ENCODE measurements around the gene ANKRD16. TPM values are rescaled to one million over a fixed set of nuclear protein-coding genes. Genes with fewer than 3 reads are reported as not detected.
"Not testable (repeated sequence)": the region's sequence is repeated elsewhere in the genome, so short reads cannot be mapped to it uniquely, and the experiment has no call there.

Gene ANKRD16
- total RNA-seq, 2 donors from 2014 or later, result 4.6 to 6.8 TPM

- H3K27ac Mint-ChIP-seq, result no peak overlapping the region
- peaks cover 5% of the 10 kb centered on the region for H3K4me1 Mint-ChIP-seq
- no peak overlapping the region for H3K4me3 Mint-ChIP-seq
- H3K36me3 Mint-ChIP-seq (ENCODE audit: low read depth), result peaks cover 52% of the 10 kb centered on the region
- no peaks in the 10 kb centered on the region for H3K27me3 Mint-ChIP-seq
- no peak for ATAC-seq (replicated peaks)
- H3K9me3 Mint-ChIP-seq, result no peaks in the 10 kb centered on the region
These were observed 13.4 kb downstream of the ANKRD16 start for GRCh38 chr10:5876181-5876768.

GRCh38 chr10:5873515-5873995, 16.1 kb downstream of the ANKRD16 start:
- no peaks in the 10 kb centered on the region for H3K9me3 Mint-ChIP-seq
- peaks cover 27% of the 10 kb centered on the region for H3K36me3 Mint-ChIP-seq (ENCODE audit: low read depth)
- peak; percentile 79 for ATAC-seq (replicated peaks)
- no peaks in the 10 kb centered on the region for H3K27me3 Mint-ChIP-seq
- H3K27ac Mint-ChIP-seq, result peak overlapping the region; percentile 23
- H3K4me1 Mint-ChIP-seq, result peaks cover 5% of the 10 kb centered on the region
- H3K4me3 Mint-ChIP-seq, result no peak overlapping the region

DNA sequence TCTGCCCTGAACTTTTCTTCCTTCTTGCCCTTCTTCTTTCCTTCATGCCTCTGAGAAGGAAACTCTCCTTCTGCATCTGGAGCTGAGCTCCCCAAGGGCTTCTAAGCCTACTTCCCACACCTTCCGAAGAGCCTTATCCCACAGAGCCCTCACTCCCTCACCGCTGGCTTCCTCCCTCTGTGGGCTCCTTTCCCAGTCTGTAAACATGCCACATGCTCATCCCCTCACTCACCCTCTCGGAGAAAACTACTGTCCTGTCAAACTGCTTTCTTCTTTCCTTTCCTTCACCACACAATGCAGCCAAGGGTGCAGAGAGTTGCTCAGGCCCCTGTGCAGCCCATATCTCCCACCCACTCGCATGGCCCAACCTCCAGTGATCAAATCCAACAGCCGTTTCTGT, 18.1 kb downstream of the ANKRD16 start:
- peaks cover 5% of the 10 kb centered on the region for H3K4me1 Mint-ChIP-seq
- H3K27ac Mint-ChIP-seq, result no peak overlapping the region
- ATAC-seq (replicated peaks), result no peak
- no peak overlapping the region for H3K4me3 Mint-ChIP-seq
- no peaks in the 10 kb centered on the region for H3K9me3 Mint-ChIP-seq
- peaks cover 7% of the 10 kb centered on the region for H3K36me3 Mint-ChIP-seq (ENCODE audit: low read depth)
- no peaks in the 10 kb centered on the region for H3K27me3 Mint-ChIP-seq

DNA sequence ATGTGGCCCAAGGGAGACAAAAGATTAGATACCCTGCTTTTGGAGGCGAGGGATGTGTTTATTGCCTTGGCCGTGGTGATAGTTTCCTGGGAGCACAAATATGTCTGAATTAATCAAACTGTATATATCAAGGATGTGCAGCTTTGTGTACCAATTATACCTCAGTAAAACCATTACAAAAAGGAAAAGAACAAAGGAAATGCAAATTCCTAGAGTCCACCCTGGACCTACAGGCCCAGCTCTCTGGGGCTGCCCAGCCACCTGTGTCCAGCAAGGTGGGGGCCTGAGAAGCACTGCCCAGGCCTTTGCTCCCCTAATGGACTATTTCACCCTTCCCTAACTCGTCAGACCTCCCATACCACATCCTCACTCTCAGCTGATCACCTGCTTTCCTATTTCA, 20.5 kb downstream of the ANKRD16 start:
- H3K4me3 Mint-ChIP-seq, result no peak overlapping the region
- H3K27me3 Mint-ChIP-seq, result no peaks in the 10 kb centered on the region
- H3K4me1 Mint-ChIP-seq, result peaks cover 5% of the 10 kb centered on the region
- no peaks in the 10 kb centered on the region for H3K9me3 Mint-ChIP-seq
- no peak for ATAC-seq (replicated peaks)
- H3K27ac Mint-ChIP-seq, result no peak overlapping the region
- no peaks in the 10 kb centered on the region for H3K36me3 Mint-ChIP-seq (ENCODE audit: low read depth)

DNA sequence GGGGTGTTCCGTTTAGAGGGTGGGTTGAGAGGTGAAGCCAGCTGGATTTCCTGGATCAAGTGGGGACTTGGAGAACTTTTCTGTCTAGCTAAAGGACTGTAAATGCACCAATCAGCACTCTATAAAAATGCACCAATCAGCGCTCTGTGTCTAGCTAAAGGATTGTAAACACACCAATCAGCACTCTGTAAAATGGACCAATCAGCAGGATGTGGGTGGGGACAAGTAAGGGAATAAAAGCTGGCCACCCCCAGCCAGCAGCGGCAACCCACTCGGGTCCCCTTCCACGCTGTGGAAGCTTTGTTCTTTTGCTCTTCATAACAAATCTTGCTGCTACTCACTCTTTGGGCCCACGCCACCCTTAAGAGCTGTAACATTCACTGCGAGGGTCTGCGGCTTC, 21.3 kb downstream of the ANKRD16 start:
- H3K36me3 Mint-ChIP-seq (ENCODE audit: low read depth); H3K9me3 Mint-ChIP-seq; H3K27ac Mint-ChIP-seq; ATAC-seq (replicated peaks); H3K4me1 Mint-ChIP-seq; H3K4me3 Mint-ChIP-seq; H3K27me3 Mint-ChIP-seq: not testable (repeated sequence)

DNA sequence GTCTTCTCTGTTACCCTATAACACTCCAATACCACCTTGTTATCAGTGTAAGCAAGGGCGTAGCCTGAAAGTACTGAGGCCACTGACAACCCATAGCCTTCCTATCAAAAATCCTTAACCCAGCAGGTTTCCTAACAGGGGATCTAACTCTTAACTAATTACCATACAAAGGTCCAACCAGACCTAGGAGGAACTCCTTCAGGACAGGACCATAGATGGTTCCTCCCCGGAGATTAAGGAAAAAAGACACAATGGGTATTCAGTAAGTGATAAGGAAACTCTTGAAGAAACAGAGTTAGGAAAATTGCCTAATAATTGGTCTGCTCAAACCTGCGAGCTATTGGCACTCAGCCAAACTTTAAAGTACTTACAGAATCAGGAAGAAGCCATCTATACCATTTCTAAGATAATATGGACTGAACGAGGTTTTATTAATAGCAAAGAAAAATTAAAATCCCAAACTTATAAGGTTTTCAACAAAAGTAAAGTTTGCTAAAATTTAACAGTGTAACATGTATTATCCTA, 22.5 kb downstream of the ANKRD16 start:
- not testable (repeated sequence) for H3K4me3 Mint-ChIP-seq; H3K36me3 Mint-ChIP-seq (ENCODE audit: low read depth); H3K27me3 Mint-ChIP-seq; H3K9me3 Mint-ChIP-seq; ATAC-seq (replicated peaks); H3K4me1 Mint-ChIP-seq; H3K27ac Mint-ChIP-seq

GRCh38 chr10:5866451-5867081, 23.1 kb downstream of the ANKRD16 start:
- H3K27ac Mint-ChIP-seq; H3K9me3 Mint-ChIP-seq; H3K36me3 Mint-ChIP-seq (ENCODE audit: low read depth); H3K4me3 Mint-ChIP-seq; ATAC-seq (replicated peaks); H3K27me3 Mint-ChIP-seq; H3K4me1 Mint-ChIP-seq: not testable (repeated sequence)

DNA sequence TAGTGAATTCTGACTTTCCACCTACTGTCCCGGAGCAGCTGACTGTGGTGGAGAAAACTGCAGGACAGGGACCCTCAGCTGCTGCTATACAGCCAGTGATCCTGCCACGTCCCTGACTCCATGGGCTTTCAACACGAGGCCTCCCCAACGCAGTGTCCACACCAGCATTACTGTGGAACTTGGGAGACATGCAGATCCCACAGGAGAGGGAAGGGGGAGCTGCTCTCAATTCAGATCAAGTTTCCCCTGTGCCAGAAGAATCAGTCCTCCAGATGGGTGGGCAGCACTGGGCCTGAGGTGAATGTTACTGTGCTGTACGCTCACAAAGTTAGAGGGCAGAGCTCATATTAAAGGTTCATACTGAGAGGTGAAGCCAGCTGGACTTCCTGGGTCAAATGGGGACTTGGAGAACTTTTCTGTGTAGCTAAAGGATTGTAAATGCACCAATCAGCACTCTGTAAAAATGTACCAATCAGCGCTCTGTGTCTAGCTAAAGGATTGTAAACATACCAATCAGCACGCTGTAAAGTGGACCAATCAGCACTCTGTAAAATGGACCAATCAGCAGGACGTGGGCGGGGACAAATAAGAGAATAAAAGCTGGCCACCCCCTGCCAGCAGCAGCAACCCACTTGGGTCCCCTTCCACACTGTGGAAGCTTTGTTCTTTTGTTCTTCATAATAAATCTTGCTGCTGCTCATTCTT, 26.6 kb downstream of the ANKRD16 start:
- H3K9me3 Mint-ChIP-seq; ATAC-seq (replicated peaks); H3K36me3 Mint-ChIP-seq (ENCODE audit: low read depth); H3K4me1 Mint-ChIP-seq; H3K27me3 Mint-ChIP-seq; H3K27ac Mint-ChIP-seq; H3K4me3 Mint-ChIP-seq: not testable (repeated sequence)

- Mint-ChIP-seq H3K36me3 (ENCODE audit: low read depth) (no peaks in the 10 kb centered on the region), H3K4me1 (peaks cover 5% of the 10 kb centered on the region), H3K27me3 (no peaks in the 10 kb centered on the region), H3K4me3 (no peak overlapping the region), H3K9me3 (no peaks in the 10 kb centered on the region), H3K27ac (peak overlapping the region; percentile 33)
- ATAC-seq (replicated peaks), result peak; percentile 89
These were observed 27.2 kb downstream of the ANKRD16 start for GRCh38 chr10:5862360-5862961.

DNA sequence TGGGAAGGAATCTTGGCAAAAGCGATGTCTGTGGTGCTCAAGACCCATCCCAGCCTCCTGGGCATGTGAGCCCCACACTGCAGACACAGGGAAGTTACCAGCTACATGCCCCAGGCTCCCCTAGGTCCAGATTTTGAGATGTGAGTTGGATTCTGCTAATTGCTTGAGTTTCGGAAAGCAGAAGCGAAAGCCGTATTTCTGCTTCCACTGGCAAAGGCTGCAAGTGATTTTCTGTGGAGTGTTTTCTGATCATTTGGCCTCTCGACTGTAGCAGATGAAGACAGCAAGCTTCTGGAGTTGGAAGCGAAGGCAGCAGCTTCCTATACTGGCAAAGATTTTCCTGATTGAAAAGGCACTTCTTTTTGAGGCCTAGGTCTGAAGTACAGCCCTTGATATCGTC, 29.6 kb downstream of the ANKRD16 start:
- ATAC-seq (replicated peaks), result no peak
- no peaks in the 10 kb centered on the region for H3K36me3 Mint-ChIP-seq (ENCODE audit: low read depth)

DNA sequence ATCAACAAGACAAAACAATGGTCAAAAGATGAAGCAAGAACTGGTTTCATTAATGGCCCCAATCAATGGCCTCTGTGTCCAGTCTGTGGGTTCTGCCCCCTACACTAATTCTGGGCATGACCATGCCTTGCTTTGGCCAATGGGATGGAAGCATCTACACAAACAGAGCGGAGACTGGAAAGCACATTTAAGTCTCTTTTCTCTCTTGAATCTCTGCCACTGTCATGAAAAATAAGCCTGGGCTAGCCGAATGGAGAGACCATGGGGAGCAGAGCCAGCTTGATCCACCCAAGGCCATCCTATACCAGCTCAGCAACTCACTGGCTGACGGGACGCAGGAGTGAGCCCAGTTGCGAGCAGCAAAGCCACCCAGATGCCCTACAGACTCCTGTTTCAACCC, 30.9 kb downstream of the ANKRD16 start:
- no peaks in the 10 kb centered on the region for H3K36me3 Mint-ChIP-seq (ENCODE audit: low read depth)
- no peak for ATAC-seq (replicated peaks)
- no peaks in the 10 kb centered on the region for H3K27me3 Mint-ChIP-seq
- H3K4me1 Mint-ChIP-seq, result peaks cover 5% of the 10 kb centered on the region
- no peaks in the 10 kb centered on the region for H3K9me3 Mint-ChIP-seq
- no peak overlapping the region for H3K4me3 Mint-ChIP-seq
- H3K27ac Mint-ChIP-seq, result no peak overlapping the region

More for the DNA sequence above, 29.6 kb downstream of the ANKRD16 start:
- no peaks in the 10 kb centered on the region for H3K27me3 Mint-ChIP-seq
- H3K27ac Mint-ChIP-seq, result no peak overlapping the region
- H3K9me3 Mint-ChIP-seq, result no peaks in the 10 kb centered on the region
- H3K4me3 Mint-ChIP-seq, result no peak overlapping the region
- peaks cover 5% of the 10 kb centered on the region for H3K4me1 Mint-ChIP-seq

- Mint-ChIP-seq H3K4me3 (no peak overlapping the region), H3K27ac (no peak overlapping the region), H3K27me3 (peaks cover 3% of the 10 kb centered on the region), H3K9me3 (no peaks in the 10 kb centered on the region), H3K36me3 (ENCODE audit: low read depth) (no peaks in the 10 kb centered on the region), H3K4me1 (no peaks in the 10 kb centered on the region)
- no peak for ATAC-seq (replicated peaks)
These were observed 33.0 kb downstream of the ANKRD16 start for GRCh38 chr10:5856701-5857004.

DNA sequence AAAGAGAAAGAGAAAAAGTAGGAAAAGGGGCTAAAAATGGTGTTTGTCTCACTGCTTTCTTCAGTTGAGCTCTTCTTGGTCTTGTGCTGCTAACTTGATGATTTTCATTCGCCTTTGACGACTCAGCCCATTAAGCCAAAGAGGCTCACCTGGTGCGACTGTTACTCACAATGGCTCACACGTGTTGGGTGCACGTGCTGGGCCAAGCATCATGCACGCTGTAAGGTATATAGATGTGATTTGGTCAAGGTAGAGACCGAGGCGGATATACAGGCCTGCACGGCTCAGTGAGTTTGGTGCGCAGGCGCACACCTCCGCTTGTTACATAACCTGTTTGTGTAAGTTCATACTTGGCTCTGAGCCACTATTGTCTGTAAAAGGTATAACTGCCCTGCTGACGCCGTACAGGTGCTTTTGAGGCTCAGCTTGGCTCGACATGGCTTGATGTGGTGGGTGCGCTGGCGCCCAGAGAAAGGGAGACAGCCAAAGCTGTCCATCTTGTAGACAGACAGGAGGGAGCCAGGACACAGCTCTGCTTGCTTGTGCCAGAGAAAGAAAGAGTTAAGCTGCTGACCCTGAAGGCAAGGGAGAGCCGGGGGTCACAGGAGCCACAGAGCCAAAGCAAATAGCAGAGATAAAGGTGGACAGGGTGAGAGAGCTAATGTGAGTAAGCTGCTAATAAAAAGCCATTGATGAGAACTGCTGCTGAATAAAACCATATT, 33.6 kb downstream of the ANKRD16 start:
- Mint-ChIP-seq H3K4me1 (no peaks in the 10 kb centered on the region), H3K9me3 (no peaks in the 10 kb centered on the region), H3K4me3 (no peak overlapping the region), H3K27ac (no peak overlapping the region), H3K27me3 (peaks cover 3% of the 10 kb centered on the region), H3K36me3 (ENCODE audit: low read depth) (no peaks in the 10 kb centered on the region)
- ATAC-seq (replicated peaks), result no peak

DNA sequence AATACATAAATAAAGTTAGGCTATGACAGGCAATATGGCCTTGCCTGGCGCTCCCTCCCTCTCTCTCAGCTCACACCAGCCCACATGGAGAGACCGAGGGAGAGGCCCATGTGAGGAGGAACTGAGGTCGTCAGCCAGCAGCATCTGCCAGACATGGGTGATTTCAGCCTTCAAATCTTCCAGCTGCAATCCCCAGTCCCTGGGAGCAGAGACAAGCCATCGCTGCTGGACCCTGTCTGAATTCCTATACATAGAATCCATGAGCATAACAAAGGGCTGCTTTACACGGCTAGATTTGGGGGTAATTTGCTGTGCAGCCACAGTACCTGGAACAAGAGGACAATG, 35.6 kb downstream of the ANKRD16 start:
- Mint-ChIP-seq H3K4me3 (no peak overlapping the region), H3K4me1 (no peaks in the 10 kb centered on the region), H3K9me3 (no peaks in the 10 kb centered on the region), H3K27ac (no peak overlapping the region), H3K27me3 (peaks cover 3% of the 10 kb centered on the region), H3K36me3 (ENCODE audit: low read depth) (no peaks in the 10 kb centered on the region)
- no peak for ATAC-seq (replicated peaks)
